K562 (cell line): Measurements from ENCODE around the gene TRMU.

Experiments used
- FOS ChIP-seq: IDR thresholded peaks from 3 replicates; pipeline ENCODE4 v1.6.1; 2011; ENCODE audit not compliant: insufficient read length; ENCODE audit errors: extremely low read depth
- POLR2A ChIP-seq: fragments of 450-650 bp; conservative IDR thresholded peaks from 2 replicates; pipeline ENCODE4 v1.6.1; 2016
- RBM22 ChIP-seq: fragments of 200-400 bp; formaldehyde crosslinking; IDR thresholded peaks from 2 replicates; pipeline ENCODE4 v1.6.1; 2018; ENCODE audit warnings: low read length, low read depth; ENCODE audit not compliant: poor library complexity, severe bottlenecking
- YY1 ChIP-seq, 3 experiments: IDR thresholded peaks; 2 replicates each; pipeline ENCODE4 v1.6.1; 2011; ENCODE audit warnings: low read length in 2 of 3, mild to moderate bottlenecking in 2 of 3, moderate library complexity in 2 of 3, borderline replicate concordance in 1 of 3, control low read depth in 1 of 3, low read depth in 1 of 3; ENCODE audit not compliant: insufficient read depth in 3 of 3, insufficient replicate concordance in 2 of 3, control insufficient read depth in 1 of 3, insufficient read length in 1 of 3; ENCODE audit errors: extremely low read depth in 1 of 3
- TF ChIP-seq, protein P1 (sequence below): fragments of 150-350 bp; conservative IDR thresholded peaks from 2 replicates; pipeline ENCODE4 v1.6.1; 2014; ENCODE audit warnings: low read length

DNA sequence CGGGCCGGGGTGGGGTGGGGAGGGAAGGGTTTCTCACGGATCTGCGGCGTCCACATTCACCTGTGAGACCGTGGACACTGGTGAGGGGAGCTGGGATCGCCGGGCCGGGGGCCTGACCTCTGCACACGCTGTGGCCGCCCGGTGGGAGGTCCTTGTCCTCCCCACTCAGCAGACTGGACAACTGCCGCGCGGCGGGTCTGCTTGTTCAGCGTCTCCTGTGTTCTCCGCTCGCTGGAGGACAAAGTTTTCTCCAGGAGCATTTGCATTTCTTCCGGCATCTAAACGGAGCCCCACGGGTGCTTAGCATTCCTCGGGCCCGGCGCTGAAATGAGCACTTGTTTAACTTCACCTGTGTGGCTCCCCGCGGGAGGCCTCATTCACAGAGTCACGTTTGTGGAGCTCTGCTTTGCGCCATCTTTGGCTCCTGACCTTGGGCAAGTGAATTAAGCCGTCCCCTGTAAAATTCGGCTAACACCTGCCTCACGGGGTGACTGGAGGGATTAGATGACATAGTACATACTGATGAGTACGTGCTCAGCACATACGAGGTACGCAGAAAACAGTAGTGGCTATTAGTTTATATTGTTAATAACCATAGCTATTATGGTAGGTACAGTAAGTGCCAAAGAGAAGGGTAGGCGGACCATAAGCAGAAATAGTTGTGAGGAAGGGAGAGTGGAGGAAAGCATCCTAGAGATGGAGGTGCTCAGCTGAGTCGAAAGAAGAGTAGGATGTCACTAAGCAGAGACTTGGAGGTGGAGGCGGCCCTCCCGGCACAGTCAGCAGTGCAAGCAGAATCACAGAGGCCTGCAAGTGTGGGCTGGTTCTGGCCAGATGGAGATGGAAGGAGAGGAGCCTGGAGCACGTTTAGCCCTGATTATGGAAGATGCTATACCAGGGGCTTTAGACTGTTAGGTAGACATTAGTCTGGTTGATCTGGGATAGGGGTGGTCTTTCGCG lies 885 bp downstream of the TRMU start:
- no peak for TF ChIP-seq FOS
- TF ChIP-seq RBM22 = no peak
- TF ChIP-seq POLR2A = no peak
- peak in 2 of 3 experiments; percentile 18 to 69 for TF ChIP-seq YY1 (IDR thresholded peaks at IDR 0.05; ENCODE audit: borderline replicate concordance in 1 of 3, control insufficient read depth in 1 of 3, extremely low read depth in 1 of 3, insufficient read depth in 3 of 3, insufficient read length in 1 of 3, insufficient replicate concordance in 2 of 3, low read depth in 1 of 3, low read length in 2 of 3)
- TF ChIP-seq, protein P1, sequence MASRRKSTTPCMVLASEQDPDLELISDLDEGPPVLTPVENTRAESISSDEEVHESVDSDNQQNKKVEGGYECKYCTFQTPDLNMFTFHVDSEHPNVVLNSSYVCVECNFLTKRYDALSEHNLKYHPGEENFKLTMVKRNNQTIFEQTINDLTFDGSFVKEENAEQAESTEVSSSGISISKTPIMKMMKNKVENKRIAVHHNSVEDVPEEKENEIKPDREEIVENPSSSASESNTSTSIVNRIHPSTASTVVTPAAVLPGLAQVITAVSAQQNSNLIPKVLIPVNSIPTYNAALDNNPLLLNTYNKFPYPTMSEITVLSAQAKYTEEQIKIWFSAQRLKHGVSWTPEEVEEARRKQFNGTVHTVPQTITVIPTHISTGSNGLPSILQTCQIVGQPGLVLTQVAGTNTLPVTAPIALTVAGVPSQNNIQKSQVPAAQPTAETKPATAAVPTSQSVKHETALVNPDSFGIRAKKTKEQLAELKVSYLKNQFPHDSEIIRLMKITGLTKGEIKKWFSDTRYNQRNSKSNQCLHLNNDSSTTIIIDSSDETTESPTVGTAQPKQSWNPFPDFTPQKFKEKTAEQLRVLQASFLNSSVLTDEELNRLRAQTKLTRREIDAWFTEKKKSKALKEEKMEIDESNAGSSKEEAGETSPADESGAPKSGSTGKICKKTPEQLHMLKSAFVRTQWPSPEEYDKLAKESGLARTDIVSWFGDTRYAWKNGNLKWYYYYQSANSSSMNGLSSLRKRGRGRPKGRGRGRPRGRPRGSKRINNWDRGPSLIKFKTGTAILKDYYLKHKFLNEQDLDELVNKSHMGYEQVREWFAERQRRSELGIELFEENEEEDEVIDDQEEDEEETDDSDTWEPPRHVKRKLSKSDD = no peak
